ENCODE results near the gene AFAP1. TPM values are rescaled to one million over a fixed set of nuclear protein-coding genes. Genes with fewer than 3 reads are reported as not detected.

Gene AFAP1
- polyA plus RNA-seq, 1 experiment, result 48.5 TPM

- no peak for DNase-seq (ENCODE audit: low read depth)
- no peak for TF ChIP-seq CTCF (IDR thresholded peaks at IDR 0.05; ENCODE audit: insufficient read depth, low read depth, low read length)
- ChIA-PET CTCF (interaction anchor here (0.9 to 1.6 kb wide), 3 partner anchors 34 to 70 kb away, joined by 3 to 5 read pairs (median 4); no protein-coding TSS in a partner anchor), POLR2A (no interaction called here)
- Histone ChIP-seq H3K4me3 (ENCODE audit: low read depth, low read length) (no peak overlapping the region), H3K27me3 (ENCODE audit: control insufficient read depth, insufficient read depth, low read length) (no peaks in the 10 kb centered on the region), H3K36me3 (ENCODE audit: control insufficient read depth, insufficient read depth, low read length) (peaks cover 4% of the 10 kb centered on the region; the same call in 1 of the 2 replicates)
Observed at GRCh38 chr4:7874838-7875237, 64.8 kb downstream of the AFAP1 start.

GRCh38 chr4:7873881-7874280 lies 65.8 kb downstream of the AFAP1 start:
- POLR2A ChIA-PET, result no interaction called here
- CTCF ChIA-PET, result no interaction called here
- no peak for DNase-seq (ENCODE audit: low read depth)

GRCh38 chr4:7872264-7872771 lies 67.3 kb downstream of the AFAP1 start:
- H3K36me3 ChIP-seq (ENCODE audit: control insufficient read depth, insufficient read depth, low read length), result peaks cover 9% of the 10 kb centered on the region
- CTCF ChIA-PET, result interaction anchor here (1.0 to 1.9 kb wide), 3 partner anchors 28 to 116 kb away, joined by 3 to 8 read pairs (median 5); no protein-coding TSS in a partner anchor
- no peak overlapping the region; the same call in 1 of the 2 replicates for H3K4me3 ChIP-seq (ENCODE audit: low read depth, low read length)
- POLR2A ChIA-PET, result no interaction called here
- DNase-seq (ENCODE audit: low read depth), result peak; percentile 86
- H3K27me3 ChIP-seq (ENCODE audit: control insufficient read depth, insufficient read depth, low read length), result no peaks in the 10 kb centered on the region
- TF ChIP-seq CTCF (IDR thresholded peaks at IDR 0.05; ENCODE audit: insufficient read depth, low read depth, low read length), result no peak

More at GRCh38 chr4:7873881-7874280, 65.8 kb downstream of the AFAP1 start:
- no peak for TF ChIP-seq CTCF (IDR thresholded peaks at IDR 0.05; ENCODE audit: insufficient read depth, low read depth, low read length)
- no peaks in the 10 kb centered on the region for H3K27me3 ChIP-seq (ENCODE audit: control insufficient read depth, insufficient read depth, low read length)
- H3K36me3 ChIP-seq (ENCODE audit: control insufficient read depth, insufficient read depth, low read length), result peaks cover 5% of the 10 kb centered on the region
- no peak overlapping the region for H3K4me3 ChIP-seq (ENCODE audit: low read depth, low read length)

GRCh38 chr4:7871356-7871755 lies 68.3 kb downstream of the AFAP1 start:
- H3K4me3 ChIP-seq (ENCODE audit: low read depth, low read length), result peak overlapping the region; percentile 34
- no peak for DNase-seq (ENCODE audit: low read depth)

More at GRCh38 chr4:7871356-7871755, 68.3 kb downstream of the AFAP1 start:
- no peak for TF ChIP-seq CTCF (IDR thresholded peaks at IDR 0.05; ENCODE audit: insufficient read depth, low read depth, low read length)
- POLR2A ChIA-PET, result no interaction called here
- peaks cover 9% of the 10 kb centered on the region for H3K36me3 ChIP-seq (ENCODE audit: control insufficient read depth, insufficient read depth, low read length)
- H3K27me3 ChIP-seq (ENCODE audit: control insufficient read depth, insufficient read depth, low read length), result no peaks in the 10 kb centered on the region
- CTCF ChIA-PET, result interaction anchor here (1.5 to 1.9 kb wide), 3 partner anchors 67 to 117 kb away, joined by 5 to 8 read pairs (median 6); no protein-coding TSS in a partner anchor

Measured in BJ (cell line).